Colon (tissue), 2 donors: Measurements from ENCODE around the gene LILRB5.
"Not testable (repeated sequence)": the region's sequence is repeated elsewhere in the genome, so short reads cannot be mapped to it uniquely, and the experiment has no call there.

ENCODE experiments used
- FAIRE-seq: peaks from 2 replicates; lab custom pipeline; 2012; peaks lifted over from hg19 to GRCh38; lab: Jason Lieb, UNC
- donor health status: control.
- donor health status: control.

Gene LILRB5

DNA sequence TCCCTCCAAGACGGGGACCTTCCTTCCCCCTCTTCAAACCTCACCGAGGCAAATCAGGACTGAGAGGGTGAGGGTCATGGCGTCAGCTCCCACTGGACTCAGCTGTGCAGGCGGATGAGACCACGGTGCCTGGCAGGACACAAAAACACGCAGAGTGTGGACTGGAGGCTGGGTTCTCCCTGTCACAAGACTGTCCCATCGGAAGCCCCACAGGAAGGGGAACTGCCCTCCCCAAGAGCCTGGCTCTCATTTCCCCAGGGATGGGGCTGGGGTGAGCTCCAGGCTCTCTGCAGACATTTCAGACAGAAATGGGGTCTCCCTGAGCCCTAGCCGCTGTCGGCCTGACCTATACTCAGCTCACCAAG lies at the start of gene LILRB5:
Gene LILRB5, minus strand, starts transcription at position 158 of the 365 bp plus-strand sequence. Its CDS starts 80 bp downstream, at position 78.
- FAIRE-seq, result no peak

DNA sequence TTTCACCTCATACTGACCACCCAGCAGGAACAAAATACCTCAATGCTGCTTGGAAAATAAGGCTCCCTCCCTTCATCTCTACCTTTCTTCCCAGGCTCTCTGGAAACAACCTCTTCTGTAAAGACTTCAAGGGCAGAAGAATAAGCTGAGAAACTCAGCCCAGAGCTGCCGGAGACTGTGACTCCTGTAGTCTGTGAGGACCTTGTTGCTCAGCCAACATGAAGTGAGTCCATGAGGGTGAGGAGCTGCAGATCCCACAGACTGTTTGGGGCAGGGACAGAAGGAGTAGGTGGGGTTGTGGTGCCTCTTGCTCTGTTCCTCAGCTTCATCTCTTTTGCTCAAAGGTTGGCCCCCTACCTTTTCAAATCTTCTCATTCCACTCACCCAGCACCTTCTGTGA lies 48.1 kb upstream of the LILRB5 start:
- FAIRE-seq, result no peak

DNA sequence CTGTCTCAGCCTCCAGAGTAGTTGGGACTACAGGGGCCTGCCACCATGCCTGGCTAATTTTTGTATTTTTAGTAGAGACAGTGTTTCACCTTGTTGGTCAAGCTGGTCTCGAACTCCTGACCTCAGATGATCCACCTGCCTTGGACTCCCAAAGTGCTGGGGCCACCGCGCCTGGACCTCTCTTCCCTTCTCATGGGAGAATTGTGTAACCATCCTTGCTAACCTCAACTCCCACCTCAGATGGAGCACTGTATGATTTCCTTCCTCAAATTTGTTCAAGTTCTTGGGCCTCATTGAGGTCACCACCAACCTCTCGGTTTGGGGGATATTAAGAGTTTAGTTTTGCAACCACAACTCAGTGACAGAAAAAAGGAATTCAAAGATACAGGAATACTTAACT lies 45.2 kb upstream of the LILRB5 start:
- FAIRE-seq, result no peak

DNA sequence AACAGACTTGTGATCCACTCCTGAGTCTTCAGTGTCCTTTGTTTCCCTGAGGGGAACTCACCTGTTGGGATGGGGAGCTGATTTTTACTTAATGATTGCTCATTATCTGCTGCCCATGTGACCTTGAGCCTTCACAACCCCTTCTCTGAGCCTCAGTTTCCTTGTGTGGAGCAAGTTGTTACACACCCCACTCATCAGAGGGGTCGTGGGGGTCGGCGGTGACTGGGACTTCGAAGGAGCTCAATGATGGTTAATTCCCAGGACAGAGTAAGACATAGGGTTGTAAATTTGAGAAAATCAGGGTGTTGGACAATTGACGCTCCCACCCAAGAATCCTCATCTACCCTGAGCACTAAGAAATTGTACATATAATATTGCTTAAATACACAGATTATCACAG lies 42.4 kb upstream of the LILRB5 start:
- FAIRE-seq, result no peak

DNA sequence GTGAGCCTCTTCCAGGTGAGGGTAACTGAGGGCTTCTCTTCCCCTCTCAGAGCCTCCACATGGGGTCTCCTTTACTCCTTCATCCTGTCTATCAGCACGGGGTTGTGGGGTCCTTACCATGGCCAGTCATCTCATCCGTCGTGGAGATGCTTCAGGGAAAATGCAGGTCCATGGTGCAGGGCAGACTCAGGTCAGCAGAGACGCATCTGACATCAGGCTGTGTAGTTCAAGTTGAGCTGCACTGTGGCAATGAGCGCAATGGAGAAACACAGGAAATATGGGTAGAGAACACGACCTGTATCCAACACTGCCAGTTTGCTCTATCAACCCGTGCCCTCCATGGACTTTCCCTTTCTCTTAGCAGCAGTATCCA lies 42.0 kb upstream of the LILRB5 start:
- no peak for FAIRE-seq

DNA sequence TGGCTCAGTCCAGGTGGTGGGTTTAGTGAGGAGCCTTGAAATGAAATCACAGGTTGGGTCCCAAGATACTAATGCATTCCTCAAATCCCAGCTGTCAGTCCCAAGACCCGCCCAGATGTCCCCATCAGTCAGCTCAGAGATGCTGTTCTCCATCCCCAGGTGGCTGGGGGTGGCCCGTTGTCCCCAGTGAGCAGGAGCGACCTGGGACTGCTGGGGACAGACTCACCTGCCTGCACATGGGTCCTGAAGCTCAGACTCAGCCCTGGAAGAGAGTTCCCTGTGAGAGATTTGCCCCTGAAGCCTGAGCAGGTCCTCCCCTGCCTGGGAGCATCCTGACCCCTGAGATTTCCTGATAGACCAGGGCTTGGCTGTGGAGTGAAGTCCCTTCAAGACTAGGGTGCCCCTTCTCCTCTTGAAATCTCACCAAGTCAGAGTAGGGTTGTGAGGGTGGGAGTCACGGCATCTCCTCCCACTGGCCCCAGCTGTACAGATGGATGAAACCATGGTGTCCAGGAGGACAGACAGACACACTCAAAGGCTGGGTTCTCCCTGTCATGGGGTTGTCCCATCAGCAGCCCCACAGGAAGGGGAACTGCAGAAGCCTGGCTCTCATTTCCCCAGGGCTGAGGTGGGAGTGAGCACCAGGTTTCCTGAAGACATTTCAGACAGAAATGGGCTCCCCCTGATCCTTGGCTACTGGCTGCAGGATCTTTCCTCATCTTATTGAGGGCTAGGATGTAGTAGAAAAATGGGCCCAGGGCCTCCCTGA lies 41.5 kb upstream of the LILRB5 start:
- FAIRE-seq, result no peak

DNA sequence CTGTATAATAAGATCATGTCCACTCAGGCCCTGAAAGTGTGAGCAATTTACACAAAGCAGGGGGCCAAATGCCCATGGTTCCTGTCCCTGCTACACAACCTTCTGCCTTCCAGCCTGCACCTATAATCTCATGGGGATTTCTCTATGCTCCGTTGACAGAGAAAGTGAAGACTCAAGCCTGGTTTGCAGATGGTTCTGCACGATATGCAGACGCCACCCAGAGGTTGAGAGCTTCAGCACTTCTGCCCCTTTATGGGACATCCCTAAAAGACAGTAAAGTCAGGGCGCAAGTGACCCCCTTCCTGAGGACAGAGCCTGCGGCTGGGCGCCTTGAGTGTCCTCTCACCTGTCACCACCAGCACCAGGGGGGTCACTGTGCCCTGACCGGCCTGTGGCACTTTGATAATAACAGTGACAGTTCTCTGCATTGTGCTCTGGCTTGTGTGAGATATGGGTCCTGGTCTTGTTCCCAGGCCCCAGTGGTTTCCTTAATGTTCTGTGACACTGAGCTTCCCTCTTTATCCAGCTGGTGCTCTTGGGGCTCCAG lies 40.8 kb upstream of the LILRB5 start:
- no peak for FAIRE-seq

DNA sequence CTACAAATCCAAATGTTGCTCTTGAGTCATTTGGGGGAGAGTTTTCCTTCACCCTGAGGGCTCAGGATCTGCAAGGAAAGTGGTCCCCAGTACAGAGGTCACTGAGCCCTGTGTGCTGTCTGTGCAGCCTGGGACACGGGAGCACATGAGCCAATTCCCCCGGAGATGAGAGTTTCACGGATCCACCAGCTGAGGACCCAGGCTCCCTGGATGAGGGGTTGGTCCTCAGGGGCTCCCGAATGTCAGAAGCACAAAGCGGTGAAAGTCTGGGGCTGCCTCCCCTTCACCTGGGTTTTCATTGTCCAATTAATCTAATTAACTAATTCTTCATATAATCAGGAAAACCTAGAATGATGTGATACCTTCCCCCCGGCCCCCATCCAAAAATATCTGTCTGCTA lies 37.5 kb upstream of the LILRB5 start:
- no peak for FAIRE-seq

DNA sequence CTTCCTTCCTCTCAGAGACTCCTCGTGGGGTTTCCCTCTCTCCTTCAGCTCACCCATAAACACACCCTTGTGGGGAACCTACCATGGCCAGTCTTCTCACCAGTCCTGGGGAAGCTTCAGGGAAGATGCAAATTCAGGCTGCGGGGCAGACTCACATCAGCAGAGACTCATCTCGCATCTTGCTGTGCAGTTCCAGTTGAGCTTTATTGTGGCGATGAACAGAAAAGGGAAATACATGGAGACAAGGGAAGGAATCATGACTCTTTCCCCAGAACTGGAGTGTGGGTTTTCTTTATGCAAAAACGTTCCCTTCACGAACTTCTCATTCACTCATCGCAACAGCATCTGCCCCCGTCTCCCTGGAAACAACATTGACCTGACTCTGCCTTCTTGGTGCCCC lies 32.1 kb upstream of the LILRB5 start:
- not testable (repeated sequence) for FAIRE-seq

DNA sequence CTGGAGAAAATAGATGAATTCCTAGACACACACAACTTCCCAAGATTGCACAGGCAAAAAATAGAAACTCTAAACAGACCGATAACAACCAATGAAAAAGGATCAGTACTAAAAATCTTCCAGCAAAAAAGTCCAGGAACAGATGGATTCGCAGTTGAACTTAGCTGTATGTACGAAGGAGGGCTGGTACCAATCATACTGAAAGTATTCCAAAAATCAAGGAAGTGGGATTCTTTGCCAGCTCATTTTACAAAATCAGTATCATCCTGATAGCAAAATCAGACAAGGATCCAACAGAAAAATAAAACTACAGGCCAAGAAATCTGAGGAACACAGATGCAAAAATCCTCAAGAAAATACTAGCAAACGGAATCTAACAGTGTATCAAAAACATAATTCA lies 30.4 kb upstream of the LILRB5 start:
- no peak for FAIRE-seq

DNA sequence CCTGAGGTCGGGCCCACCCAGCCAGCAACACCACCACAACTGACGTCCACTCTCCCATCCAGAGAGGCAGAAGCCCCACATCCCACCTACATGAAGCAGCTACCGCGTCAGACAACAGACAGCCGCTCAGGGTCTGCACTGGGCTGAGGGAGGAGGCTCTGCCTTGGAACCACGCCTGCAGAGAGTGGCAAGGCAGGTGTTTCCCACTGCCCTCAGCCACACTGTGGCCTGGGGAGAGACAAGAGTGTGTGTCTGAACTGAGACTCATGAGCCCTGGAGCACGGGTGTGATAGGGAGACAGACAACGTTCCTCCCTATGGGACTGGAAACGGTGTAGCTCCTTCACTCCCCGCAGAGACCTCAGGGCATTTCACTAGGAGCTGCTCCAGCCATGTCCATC lies 29.2 kb upstream of the LILRB5 start:
- not testable (repeated sequence) for FAIRE-seq

DNA sequence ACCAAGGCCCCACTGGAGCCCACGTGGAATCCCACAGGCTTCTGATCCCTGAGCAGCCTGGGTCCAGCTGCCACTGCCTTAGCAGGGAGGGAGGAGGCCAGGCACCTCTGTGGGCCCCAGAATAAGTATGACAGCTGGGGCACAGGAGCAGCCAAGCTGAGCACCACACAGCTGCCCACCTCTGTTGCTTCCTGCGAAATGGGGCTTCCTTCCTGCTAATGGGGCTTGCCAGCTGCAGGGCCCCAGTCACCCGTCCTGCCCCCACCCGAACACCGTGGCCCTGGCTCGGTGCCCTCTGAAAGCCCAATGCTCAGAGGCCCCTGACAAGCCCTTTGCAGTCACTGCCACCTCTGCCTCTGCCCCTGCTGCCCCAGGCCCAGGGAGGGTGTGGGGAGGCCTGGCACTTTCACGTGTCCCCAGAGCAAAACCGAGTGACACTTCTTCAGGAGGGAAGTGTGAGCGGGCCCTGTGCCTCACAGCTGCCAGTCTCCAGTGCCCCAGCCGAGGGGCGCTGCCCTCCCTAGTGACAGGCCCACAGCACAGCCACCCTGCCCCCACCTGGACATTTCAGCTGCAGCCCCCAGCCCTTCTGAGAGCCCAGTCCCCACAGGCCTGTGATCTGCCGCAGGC lies 28.5 kb upstream of the LILRB5 start:
- FAIRE-seq, result not testable (repeated sequence)

DNA sequence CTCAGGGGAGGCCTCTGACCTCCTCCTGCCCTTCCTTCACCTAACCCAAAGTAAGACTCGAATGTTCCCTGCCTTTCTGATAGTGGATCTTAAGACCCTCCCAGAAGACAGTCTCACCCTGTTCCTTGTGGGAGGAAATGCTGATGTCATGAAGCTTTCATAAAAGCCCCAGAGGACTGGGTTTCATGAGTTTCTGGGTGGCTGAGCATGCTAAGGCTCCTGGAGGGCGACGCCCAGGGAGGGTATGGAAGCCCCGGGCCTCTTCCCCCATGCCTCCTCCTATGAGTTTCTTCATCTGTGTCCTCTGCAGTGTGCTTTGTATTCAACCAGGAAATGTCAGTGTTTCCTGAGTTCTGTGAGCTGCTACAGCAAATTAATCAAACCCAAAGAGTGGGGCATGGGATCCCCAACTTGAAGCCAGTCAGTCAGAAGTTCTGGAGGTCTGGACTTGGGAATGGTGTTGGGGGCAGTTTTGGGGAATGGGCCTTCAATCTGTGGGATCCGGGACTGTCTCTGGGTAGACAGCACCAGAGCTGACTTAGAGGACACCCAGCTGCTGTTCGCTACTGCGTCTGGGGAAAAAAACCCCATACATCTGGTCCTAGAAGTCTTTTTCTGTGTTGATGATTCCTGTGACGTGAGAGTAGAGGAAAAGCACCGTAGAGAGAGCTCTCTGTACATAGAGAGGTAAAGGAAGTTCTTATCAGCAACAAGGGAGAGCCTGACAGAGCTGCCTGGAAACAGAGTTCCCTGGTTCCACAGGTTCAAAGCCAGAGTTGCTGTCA lies 25.8 kb upstream of the LILRB5 start:
- FAIRE-seq, result no peak

DNA sequence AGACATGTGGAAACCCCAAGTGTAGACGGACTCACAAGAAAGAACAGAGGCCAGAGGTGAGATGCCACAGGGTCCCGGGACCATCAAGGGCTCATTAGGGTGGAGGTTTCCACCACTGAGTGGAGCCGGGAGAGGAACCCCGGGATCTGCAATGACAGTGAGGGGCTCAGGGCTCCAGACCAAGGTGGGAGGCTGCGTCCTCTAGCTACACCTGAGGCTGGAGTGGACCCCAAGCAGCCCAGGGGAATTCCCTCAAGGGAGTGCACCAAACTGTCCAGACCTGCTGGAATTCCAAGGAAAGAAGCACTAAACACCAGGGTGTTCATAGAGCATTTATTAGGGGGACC lies 24.6 kb upstream of the LILRB5 start:
- FAIRE-seq, result not testable (repeated sequence)

DNA sequence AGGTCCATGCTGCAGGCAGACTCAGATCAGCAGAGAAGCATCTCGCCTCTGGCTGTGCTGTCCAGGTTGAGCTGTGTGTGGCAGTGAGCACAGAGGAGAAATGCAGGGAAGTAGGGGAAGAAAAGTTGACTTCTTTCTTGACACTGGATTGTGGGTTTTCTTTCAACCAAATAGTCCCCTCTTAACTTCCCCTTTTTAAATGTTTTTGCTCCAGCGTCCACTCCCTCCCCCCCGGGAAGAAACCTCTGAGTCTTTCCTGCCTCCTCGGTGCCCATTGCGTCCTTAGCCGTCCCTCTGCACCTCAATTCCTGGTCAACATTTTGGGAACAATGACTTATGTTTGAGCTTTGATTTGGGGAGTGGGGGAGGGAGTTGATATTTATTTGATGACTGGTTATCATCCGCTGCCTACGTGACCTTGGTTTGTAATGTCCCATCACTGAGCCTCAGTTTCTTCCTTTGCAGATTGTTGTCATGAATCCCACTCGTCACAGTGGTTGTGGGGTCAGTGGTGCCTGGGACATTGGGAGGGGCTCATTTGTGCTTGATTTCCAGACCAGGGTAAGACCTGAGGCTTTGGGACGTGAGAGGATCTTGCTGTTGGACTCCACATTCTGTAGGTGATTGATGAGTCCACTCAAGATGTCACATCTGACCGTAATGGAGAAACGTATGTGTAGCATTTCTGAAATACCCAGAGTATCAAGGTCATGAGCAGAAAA lies 24.1 kb upstream of the LILRB5 start, which contains the start of gene LILRB2:
Gene LILRB2, minus strand, starts transcription at position 104 of the 722 bp plus-strand sequence. CDS start 614 bp downstream, outside the sequence.
- FAIRE-seq, result no peak

DNA sequence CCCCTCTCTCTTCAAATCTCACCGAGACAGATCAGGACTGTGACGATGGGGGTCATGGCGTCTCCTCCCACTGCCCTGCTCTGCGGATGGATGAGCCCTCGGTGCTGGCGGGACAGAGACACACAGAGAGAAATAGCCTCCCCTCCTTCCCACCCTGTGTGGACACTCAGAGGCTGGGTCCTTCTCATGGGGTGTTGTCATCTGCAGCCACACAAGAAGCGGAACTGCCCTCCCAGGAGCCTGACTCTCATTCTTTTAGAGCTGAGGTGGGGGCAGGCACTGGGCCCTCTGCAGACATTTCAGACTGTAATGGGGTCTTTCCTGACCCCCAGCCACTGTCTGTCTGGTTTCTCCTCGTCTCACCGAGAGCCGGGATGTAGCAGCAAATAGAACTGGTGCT lies 23.4 kb upstream of the LILRB5 start:
- FAIRE-seq, result not testable (repeated sequence)

DNA sequence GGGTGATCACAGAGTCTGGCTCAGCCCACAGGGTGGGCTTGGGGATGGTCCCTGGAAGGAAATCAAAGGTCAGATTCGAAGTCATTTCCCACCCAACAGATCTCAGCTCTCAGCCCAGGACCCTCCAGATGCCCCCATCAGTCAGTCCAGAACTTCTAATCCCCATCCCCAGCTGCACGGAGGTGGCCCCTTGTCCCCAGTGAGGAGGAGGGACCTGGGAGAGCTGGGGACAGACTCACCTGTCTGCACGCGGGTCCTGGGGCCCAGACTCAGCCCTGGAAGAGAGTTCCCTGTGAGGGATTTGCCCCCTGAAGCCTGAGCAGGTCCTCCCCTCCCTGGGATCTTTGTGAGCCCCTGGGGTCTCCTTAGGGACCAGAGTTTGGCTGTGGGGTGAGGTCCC lies 23.0 kb upstream of the LILRB5 start:
- FAIRE-seq, result not testable (repeated sequence)

DNA sequence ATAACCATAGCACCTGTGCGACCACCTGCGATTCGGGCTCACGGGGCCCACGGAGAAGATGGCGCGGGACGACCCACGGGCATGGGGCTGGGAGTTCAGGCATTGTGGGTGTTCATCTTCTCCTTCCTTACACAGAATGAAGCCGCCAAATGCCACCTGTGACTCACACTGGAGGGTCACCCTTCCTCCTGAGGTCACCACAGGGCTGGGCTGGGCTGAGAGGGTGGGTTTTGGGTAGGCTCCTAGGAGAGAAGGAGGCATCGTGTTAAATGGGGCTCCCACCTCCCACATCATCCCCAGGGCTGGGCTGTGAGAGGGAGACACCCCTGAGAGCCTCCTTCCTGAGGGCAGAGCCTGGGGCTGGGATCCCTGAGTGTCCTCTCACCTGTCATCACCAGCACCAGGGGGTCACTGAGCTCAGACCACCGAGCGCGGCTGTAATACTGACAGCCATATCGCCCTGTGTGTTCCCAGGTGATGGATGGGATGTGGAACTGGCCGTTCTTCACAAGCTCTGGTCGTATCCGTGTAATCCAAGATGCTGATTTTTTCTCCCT lies 22.4 kb upstream of the LILRB5 start:
- FAIRE-seq, result no peak

DNA sequence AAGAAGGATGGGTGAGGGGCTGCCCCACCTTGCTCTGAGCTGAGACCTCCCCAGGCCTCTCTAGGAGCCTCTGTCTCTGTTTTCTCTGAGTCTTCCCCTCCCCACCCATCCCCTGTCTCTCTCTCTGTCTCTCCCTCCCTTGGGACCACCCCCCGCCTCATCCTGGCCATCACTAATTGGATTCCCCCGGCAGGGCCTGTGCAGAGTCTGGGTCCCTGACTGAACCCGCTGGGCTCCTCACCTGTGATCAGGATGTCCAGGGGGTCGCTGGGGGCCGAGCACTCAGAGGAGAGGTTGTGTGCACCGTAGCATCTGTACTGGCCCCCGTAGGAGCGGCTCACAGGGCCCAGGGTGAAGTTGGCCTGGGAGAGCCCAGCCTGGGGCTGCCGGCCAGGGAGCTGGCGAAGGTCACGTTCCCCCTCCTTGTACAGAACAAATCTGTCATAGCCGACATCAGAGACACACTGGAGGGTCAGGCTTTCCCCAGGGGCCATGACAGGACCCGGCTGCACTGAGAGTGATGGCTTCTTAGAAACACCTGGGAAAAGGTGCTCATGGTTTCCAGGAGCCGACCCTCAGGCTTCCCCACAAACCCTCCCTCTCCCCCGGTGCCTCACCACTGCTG lies 21.6 kb upstream of the LILRB5 start:
- FAIRE-seq, result not testable (repeated sequence)

DNA sequence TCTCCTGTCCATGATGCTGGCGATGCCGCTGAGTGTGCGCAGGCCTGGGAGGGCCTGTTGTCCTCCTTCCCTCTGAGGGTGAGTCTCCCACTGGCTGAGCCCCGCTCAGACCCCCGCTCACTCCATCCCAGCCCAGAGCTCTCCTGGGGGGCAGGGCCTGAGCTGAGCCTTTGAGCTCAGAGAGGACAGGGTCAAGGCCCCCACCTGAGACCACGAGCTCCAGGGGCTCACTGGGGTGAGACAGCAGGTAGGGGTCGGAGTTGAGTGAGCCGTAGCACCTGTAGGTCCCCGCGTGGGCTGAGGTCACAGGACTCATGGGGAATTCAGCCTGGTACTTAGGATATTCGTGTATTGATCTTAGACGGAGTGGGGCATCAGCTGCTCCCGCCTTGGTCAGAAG lies 21.0 kb upstream of the LILRB5 start:
- not testable (repeated sequence) for FAIRE-seq

DNA sequence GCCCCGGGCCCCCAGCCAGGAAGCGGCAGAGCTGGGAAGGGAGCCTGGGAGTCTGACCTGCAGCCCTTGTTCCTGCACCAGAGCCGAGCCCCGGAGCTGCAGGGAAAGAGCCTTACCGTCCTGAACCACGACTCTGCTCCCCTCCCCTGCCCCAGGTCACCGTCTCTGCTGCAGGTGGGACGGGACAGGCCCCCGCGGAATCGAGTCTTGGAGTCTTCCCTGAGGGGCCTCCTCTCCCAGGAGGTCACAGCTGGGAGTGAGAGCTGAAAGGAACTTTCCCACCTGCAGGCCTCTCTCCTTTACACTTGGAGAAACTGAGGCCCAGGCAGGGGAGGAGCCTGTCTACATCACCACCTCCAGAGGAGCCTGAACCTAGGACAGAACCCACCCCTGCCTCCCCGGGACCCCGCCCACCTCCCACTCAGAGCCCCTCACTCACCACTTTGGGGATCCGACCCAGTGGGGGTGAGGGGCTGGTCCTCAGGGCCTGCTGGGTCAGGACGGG lies 20.1 kb upstream of the LILRB5 start:
- FAIRE-seq, result not testable (repeated sequence)
